Lung microvascular endothelial cell (primary cell): ENCODE measurements around the gene FHOD3. TPM values are rescaled to one million over a fixed set of nuclear protein-coding genes. Genes with fewer than 3 reads are reported as not detected.

Source experiments
- DNase-seq, 2 donors: peaks; one replicate each; pipeline versions ENCODE4 v3.0.0 to v3.0.0-alpha.2; 2010; ENCODE audit warnings: low read depth in 2 of 2
- total RNA-seq: library from RNA; depleted of rRNA; stranded (reverse); fragments of >200 nt; gene quantifications from 2 replicates; pipeline ENCODE4 v1.2.1, GENCODE V29; 2014

FHOD3 gene
- total RNA-seq, 1 donor from 2014 or later: under 0.01 TPM

DNA sequence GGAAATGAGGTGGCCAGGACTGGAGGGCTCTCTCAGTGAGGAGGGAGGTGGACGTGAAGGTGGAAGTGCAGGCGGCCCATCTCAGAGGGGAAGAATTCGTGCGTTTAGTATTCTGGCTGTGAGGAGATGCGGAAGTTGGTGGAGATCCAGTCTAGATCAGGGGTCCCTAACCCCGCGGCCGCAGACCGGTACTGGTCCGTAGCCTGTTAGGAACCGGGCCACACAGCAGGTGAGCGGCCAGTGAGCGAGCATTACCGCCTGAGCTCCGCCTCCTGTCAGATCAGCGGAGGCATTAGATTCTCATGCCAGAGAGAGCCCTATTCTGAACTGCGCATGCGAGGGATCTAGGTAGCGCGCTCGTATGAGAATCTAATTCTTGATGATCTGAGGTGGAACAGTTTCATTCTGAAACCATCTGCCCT lies 1.6 kb upstream of the FHOD3 start:
- DNase-seq: no peak

DNA sequence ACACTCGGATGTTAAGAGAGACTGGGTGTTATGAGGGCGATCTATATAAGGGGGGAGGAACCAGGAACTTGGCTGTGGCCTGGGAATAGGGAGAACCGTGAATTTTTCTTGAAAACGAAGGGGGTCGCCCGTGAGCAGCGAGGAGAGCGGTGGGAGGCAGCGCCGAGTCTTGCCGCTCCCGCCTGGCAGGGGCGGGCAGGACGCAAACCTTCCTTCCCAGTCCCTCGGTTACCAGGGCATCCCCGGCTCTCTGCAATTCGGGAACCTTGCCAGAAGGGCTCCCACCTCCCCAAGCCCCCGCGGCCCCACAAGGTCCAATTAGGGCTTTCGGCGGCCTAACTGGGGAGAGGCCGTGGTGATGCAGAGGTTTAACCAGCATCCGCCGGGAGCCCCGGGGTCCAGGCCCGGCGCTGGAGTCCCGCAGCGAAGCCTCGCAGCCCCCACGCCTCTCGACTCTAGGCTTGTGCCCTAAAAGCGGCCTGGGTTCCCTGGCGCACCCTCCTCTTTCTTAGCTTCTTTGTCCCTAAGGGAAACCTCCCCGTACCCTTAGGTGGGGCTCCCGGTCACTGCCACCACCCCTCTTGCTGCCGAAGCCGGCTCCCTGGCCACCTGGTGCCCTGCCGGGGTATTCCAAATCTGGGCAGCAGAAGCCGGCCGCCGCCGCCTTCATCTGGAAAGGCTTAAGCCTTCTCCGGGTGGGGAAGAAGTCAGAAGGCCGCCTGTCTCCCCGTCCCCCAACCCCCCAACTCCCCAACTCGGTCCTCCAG lies 680 bp upstream of the FHOD3 start:
- DNase-seq: peak; percentile 43 to 89

DNA sequence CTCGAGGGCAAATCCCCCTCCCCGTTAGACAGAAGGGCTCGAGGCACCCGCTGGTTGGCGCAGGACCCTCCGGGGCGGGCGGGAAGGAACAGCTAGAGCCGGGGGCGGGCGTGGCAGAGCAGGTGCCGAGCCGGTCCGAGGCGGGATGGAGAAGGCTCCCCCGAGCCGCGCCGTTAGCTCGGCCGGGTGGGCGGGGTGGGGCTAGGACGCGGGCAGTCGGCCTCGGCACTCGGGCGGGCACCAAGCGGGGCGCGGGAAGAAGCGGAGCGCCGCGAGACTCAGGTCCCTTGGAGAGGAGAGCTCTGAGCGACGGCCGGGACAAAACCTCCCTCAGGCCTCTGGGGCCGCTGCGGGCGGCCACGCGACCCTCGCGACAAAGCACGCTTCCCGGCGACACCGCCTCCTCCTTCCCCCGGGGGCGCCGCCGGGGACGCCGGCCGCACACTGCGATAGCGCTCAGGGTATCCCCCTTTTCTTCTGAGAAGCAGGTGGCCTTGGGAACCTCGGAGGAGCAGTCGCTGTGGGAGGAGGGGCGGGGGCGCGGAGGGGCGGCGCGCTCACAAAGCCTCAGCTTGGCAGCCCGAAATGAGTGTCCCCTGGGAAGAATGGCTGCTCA lies 721 bp downstream of the FHOD3 start:
- no peak for DNase-seq

DNA sequence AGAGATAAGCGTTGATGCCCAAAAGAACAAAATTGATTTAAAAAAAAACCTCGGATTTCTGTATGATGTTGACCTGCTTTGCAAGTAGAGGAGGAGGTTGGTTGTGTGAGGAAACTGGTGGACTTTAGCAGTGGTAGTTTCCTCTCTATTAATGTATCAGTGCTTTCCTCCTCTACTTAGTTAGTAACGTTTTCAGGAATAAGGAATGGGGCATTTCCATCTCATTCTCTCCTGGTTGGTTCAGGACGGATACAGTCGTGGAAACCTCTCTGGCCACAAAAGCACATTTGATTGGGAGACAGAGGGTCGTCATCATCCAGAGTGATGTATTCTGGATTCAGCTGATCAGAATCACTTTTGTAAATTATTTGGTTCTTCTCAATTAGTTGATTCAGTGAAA lies 1.5 kb downstream of the FHOD3 start:
- no peak for DNase-seq

DNA sequence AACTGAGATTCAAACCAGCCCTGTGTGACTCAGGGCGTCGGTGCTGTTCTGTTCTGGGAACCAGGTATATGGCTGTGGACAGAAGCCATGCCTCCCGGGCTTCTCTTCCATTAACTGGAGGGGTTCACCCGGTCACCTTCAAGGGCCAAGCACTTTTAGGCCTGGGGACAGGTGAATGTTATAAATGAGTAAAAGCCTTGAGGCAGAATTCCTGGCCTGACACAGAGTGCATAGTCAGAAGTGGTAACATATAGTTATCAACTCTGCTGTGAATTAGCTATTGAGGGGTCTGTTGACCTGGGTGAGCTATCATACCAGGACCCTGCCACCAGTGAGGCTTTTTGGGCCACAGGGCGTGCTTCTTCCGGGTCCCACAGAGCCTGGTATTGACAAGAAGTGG lies 2.7 kb downstream of the FHOD3 start:
- DNase-seq: no peak

DNA sequence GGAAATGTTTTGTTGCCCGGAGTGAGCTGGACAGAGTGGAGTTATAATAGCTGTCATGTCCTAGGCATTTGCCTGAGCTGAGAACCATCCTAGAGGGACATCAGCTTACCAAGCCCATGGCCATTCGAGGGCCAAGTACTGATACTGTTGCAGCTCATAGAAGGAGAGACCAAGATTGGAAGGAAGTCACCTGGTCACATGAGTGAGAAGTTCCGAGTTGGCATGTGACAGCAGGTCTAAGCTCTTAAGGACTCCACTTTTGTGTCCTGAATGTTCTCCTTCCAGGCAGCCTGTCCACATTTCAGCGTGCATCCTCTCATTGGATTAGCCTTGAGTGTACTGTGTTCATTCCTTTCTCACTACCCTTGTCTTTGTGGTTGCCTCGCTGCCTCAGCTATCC lies 4.4 kb downstream of the FHOD3 start:
- DNase-seq: no peak

DNA sequence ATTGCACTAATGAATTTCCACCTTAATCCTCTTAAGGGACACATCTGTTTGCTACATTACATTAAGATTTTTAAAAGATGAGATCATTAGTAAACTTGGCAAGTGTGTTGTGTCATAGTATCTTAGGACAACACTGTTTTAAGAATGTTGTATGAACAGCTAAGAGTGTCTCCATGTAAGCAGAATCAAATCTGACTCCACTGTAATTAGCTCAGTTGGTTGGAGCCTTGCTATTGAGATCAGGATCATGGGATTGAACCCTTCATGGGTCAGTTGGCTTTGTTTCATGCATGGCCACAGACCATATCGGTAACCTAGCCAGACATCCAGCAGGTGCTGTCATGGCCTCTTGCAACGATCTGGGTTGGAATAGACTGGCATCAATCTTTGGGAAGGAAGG lies 5.2 kb downstream of the FHOD3 start:
- no peak for DNase-seq

DNA sequence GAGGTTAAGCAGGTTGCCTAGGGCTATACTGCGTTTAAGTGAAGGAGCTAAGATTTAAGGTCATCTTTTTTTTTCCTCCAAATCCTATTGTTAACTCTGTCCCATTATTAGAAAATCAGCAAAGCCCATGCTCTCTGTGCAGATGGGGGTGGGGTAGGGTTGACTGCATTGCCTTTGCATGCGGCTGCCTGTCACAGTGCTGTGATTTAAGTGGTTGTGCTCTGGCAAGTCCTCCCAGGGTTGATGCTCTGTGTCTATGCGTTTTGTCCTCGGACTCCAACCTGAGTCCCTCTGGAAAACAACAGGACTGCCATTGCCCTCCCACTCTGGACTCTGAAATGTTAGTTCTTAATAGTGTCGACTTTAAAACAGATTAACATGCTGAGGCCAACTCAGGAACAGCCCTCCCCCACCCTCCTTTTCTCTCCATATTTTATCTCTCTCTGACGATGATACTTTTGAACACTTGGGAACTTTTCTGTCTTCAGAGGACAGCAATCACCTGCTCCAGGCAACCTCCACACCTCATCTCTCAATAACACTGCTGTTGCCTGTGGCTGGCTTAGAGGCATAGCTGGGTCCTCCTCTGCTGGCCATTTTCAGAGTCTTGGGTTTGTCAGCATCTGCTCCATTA lies 5.8 kb downstream of the FHOD3 start:
- DNase-seq: no peak

DNA sequence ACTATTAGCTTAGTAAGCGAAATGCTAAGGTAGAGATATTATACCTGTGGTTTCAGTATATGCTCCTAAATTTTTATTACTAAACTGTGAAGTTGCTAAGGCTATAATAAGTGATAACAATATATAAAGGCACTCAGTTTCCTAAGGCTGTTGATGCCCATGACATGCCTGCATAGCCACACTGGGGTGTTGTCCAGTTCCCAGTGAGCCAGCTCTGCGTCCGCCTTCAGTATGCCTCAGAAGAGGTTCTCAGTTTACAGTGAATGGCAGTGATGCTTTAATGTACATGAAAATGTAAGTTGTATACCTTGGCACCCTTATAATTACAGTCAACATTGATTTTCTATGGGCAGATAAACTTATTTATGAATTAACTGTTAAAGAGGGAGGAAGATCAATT lies 7.2 kb downstream of the FHOD3 start:
- DNase-seq: no peak

DNA sequence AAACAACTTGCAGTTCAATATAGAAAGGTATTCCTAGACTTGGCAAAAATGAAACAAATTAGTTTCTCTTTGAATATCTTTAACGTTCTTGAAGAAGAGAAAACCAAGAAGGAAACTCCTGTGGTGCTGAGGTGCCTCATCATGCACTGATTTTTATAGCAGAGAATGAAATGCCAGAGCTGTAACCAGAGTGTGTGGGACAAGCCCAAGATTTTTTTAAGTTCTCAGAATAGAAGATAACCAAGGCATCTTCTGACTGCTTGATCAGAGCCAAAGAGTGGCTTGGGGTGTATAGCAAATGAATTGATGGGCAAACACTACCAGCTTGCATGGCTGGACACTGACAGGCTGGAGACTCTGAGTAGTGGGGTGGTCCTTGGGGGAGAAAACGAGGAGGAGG lies 7.9 kb downstream of the FHOD3 start:
- DNase-seq: no peak

DNA sequence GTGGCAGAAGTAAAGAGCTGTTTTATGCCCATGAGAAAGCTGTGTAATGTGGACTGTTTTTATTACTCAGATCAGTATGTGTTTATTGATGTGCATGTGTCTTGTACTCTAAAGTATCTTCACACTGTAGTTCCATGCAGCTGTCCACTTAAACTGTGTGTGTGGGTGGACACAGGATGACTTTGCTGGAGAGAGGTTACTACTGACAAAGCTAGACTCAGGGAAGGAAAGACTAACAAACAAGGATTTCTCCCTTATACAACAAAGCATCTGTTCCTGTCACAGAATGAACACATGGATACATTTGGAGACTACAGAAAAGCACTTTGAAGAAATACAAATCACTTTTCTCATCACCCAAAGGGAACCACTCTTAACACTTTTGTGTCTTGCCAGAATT lies 10.0 kb downstream of the FHOD3 start:
- peak in 1 of 2 donors; percentile 38 for DNase-seq

DNA sequence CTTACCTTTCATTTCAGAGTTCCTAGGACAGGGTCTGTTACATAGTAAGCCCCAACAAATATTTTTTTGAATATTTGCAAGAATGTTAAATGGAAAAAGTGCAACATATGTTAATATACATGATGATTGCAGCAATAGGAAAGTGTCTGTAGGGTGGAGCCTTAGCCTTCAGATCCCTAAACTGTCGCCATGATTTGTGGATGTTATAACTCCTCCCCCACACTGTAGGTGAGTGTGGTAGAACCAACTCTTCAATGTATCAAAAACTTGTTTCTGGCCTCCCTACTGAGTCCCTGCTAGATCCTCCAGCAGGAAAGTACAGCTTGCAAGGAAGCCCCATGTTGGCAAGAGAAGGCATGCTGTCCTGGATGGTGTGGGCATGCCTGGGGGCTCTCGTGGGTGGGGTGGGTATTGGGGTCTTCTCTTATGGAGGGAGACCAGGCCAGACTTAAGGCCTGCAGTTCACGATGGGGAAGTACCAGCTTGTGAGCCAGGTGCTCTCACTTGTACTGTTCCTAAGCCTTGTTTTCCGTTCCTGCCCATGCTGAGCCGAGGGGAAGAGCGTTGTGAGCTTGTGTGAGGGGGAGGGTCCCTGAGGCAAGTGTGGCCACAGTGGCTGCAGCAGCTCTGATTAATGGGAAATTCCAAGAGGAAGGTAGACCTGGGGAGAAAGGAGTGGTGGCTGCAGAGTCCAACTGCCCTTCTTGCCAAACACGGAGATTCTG lies 11.4 kb downstream of the FHOD3 start:
- DNase-seq: no peak

DNA sequence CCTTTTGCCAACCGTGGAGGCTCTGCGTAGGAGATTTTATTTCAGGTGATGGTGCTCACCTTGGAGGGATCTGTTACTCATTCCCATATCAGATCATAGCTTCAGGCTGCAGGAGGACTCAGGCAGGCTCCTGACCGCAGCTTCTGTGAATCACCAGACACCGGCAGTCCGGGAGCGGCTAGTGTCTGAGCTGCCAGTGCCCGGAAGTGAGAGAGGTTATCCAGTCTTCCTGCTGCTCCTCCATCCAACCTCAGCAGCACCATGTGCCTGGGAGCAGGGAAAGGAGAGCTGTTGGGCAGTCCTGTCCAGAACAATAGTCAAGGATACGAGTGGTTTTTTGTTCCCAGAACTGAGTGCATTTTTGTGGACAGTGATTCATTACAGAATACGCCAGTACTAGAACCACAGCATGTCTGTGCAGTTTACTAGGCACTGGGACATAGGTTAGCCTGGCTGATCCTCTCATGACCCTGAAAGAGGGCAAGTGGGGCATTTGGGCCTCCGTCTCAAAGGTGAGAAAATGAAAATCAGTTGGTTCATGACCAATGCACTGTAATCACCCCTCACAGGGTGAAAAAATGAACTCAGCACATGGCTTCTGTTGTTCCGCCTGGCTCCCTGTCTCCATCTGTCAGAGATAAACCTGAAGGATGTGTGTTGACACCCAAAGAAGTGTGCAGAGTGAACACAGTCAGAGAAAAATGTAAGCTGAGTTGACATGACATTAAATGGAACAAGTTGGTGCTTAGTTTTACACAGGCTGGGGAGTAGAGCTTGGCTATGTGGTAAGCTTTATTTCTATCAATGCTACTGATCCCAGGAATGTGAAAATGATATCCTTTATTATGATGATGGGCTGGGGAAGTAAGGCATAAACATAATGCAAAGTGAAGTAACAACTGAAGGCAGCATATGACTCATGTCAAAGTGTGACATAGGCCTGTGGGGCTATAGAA lies 12.2 kb downstream of the FHOD3 start:
- DNase-seq: peak; percentile 8 to 99

DNA sequence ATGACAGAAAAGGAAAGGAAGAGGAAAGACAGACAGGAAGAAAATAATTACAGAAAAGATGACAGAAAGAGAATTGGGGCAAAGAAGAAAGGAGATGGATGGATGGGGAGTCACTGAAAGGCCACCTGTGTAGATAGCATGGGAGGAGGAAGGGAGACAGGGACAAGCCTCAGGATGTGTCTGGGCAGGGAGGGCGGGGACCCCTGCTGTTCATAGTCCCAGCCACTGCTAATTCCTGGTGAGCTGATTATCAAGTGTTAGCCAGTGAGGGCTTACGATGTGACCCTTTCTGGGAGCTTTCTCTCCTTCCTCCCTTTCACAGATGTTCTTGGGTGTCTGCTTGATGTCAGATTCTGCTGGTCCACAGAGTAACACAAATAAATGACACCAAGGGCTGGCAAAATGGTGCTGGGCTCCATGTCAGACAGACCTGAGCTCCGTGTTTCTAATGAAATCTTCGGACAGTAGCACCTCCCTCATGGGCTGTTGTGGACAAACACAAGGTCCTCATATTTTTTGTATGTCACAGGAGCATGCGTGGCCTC lies 13.6 kb downstream of the FHOD3 start:
- DNase-seq: no peak

DNA sequence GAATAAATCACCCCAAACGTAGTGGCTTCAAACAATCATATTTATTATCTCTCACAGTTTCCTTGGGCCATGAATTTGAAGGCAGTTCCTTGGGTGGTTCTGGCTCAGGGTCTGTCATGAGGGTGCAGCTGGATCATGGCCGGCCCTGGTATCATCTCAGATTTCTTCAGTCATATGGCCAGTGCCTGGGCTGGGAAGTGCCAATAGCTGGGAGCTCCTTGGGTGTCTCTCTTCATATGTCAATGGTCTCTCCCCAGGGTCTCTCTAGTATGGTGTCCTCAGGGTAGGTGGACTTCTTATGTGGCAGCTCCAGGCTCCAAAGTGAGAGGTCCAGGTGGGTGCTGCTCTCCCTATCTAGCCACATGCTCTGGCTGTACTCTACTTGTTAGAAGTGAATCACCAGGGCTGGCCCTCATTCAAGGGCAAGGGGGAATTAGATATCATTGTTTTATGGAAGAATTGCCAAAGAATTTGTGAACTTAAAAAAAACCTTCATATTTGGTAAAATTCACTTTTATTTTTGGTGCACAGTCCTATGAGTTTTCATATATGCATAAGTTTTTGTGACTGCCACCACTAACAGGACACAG lies 15.4 kb downstream of the FHOD3 start:
- peak in 1 of 2 donors; percentile 29 for DNase-seq

DNA sequence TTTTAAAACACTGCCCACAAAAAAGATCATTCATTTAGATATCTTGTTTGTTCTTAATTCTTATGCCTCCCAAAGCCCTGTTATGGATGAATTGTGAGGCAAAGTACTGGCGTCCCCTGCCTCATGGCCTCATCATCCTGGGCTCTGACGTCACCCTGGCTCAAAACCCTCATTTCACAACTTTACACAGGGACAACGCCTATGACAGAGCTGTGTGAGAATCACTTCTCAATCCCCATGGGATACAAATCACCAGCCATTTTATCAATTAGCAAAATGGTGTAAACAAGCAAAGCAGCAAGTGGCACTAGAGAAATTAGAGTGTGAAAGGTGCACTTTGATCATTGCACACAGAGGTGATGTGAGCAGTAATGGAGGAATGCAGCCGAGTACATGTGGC lies 16.6 kb downstream of the FHOD3 start:
- no peak for DNase-seq

DNA sequence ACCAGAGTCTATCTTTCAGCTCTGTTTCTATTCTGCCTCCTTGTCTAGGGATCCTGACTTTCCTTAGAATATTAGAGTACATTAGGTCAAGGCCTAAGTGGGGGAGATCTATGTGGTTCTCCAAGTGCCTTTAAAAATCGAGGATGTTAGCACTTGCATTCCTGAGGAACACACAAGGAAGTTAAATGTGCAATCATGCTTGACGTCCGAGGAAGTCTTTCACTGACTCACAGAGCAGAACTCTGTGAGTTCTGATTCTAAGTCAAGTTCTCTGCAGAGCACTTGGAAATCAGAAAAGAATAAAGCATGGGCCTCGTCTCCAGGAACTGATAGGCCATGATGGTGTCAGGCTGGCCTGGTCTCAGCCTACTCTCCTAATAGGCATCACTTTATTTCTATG lies 17.2 kb downstream of the FHOD3 start:
- DNase-seq: peak in 1 of 2 donors; percentile 88

DNA sequence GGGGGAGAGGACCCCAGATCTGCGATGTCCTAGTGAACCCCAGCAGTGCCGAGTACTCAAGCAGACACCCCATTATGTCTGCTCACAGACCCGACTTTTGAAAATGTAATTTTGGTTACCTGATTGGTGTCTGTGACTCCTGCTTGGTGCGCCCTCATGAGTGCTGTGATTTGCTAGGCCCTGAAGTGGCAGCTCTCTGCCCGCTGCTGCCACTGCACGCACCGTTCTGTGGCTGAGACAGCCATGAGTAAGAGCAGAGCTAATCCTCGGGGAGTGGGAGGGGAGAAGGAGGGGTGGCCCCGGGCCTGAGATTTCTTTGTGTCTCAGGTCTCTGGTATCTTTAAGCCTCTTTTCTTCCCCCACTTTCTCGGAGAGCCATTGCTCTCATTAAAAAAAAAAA lies 18.2 kb downstream of the FHOD3 start:
- DNase-seq: peak in 1 of 2 donors; percentile 43

DNA sequence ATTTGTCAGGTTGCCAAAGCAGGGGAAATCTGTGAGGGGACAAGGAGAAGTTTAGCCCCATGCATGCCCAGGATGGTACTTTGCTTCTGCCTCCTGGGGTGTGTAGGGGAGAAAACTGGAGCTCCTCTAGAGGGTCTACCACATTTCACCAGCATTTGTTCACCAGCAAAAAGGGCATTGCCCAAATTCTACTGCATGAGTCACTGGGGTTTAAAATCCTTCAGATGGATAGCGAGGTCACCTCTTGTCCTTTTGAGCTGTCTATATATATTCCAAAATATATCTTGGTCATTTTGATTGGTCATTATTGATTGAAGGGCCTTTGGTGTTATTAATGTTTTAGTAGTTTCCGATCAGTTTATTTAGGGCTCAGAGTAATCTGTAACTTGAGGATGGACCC lies 18.7 kb downstream of the FHOD3 start:
- no peak for DNase-seq

DNA sequence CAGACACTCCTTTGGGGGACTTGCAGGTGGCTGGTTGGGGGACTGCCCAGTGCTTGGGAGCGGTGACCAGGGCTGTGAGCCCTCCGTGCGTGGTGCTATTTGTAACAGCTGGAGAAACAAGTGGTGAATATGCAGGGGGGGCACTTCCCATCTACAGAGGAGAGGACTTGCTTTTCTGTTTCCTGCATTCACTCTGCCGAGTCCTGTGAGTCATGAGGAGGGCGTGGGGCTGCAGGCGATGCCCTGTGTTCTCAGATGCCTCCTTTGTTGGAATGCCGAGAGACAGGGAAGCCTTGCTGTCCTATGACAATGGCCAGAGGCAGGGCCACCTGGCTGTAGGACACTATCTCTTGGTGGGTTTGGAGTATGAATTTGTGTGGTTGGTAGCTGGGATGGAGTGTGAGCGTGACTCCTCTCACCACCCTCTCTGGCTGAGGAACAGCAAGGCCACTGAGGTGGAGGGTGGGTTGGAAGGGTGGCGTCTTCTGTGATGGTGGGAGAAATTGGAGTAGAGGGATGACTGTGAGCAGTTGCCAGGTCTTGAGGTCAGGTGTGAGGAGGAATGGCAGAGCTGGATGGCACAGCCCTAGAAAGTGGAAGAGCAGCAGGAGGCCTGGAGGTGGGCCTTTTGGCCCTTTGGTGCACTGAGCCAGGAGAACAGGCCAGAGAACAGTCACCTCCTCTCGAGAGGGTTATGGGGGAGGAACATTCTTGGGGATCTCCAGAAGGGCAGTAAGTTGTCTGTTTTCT lies 24.3 kb downstream of the FHOD3 start:
- DNase-seq: peak in 1 of 2 donors; percentile 81
